Spleen (tissue), 7 donors: ENCODE measurements around the gene ARID3B.

ENCODE experiments used
- CTCF ChIP-seq, 11 experiments: fragments of 200-600 bp in 7 of 11; fragments of 450-650 bp in 4 of 11; sonication (generic) in 4 of 11; IDR thresholded peaks in 8 of 11; conservative IDR thresholded peaks in 3 of 11; 1 replicate in 7 of 11; 2 replicates in 4 of 11; pipeline versions ENCODE4 v1.4.0 to v1.8.0; 2016 to 2021; ENCODE audit warnings: antibody characterized with exemption in 11 of 11, inconsistent platforms in 4 of 11, mild to moderate bottlenecking in 1 of 11
- POLR2A ChIP-seq, 3 donors: fragments of 450-650 bp; IDR thresholded peaks; one replicate each; pipeline ENCODE4 v1.5.1; 2017; ENCODE audit warnings: antibody characterized with exemption in 3 of 3, mild to moderate bottlenecking in 1 of 3
- donor health status: DM: no; HTN: no; CAD: no; lungs with moderate emphysema.
- donor health status: DM: no; HTN: no; CAD: no.
- donor health status: DM: no; HTN: no; CAD: no.

GRCh38 chr15:74620636-74621545, 79.9 kb downstream of the ARID3B start:
- TF ChIP-seq CTCF (IDR thresholded peaks at IDR 0.05 in 8 of 11, conservative IDR thresholded peaks at IDR 0.05 in 3 of 11) (peak; percentile 78 to 96 (median 91)), POLR2A (IDR thresholded peaks at IDR 0.05) (no peak)
